HG02970 (cell line): Measurements from ENCODE around the gene SYVN1.
"Not testable (repeated sequence)": the region's sequence is repeated elsewhere in the genome, so short reads cannot be mapped to it uniquely, and the experiment has no call there.

ENCODE experiments used
- ATAC-seq: cut with Tn5 transposase; IDR thresholded peaks from one replicate; pipeline ENCODE4 v1.9.1; 2021; ENCODE audit warnings: mild to moderate bottlenecking, moderate library complexity, moderate number of reproducible peaks; ENCODE audit not compliant: unreplicated experiment, low FRiP score

Gene SYVN1

DNA sequence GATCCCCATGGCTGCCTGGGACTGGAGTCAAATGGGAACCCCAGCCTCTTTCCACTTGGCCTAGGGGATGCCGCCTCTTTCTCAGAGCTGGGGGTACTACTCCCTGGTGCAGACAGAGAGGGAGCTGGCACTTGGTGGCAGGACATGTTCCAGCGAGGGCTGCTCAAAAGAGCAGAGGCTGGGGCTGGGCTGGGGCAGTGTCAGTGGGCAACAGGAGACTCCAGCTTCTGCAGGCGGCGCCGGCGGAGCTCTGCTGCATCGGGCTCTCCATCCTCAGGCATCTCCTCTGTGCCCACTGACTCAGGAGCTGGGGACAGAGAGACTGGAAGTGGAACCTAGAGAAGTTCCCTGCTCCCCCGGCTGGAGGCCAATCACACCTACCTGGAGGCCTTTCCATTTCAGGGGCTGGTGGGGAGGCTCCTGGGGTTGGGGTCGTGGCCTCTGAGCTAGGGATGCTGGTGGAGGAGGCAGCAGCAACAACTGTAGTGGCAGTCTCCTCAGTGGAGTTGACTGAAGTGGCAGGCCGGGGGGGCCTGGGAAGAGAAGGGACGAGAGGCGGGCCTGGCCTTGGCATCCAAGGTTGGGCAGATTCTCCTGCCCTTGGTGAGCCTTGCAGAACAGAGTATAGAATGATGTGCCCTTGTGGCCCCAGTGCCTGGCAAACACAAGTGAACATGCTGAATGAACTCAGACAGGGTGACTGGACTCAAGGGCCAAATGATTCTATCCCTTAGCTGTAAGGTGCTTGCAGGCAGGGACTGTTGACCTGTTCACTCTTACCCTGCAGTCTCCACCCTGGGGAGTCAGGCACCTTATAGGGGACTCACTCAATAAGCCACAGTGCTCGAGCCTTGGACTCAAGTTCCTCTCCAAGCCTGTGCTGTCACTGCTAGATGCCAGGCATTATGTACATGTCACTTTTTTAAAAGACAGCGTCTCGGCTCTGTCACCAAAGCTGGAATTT is 5.9 kb downstream of the SYVN1 start:
- no peak for ATAC-seq

- no peak for ATAC-seq
These were observed 6.7 kb downstream of the SYVN1 start for GRCh38 chr11:65127473-65128181.

GRCh38 chr11:65126624-65127274 is 7.6 kb downstream of the SYVN1 start:
- ATAC-seq = no peak

GRCh38 chr11:65125197-65126056 is 8.9 kb downstream of the SYVN1 start:
- ATAC-seq = no peak

- no peak for ATAC-seq
These were observed 9.7 kb downstream of the SYVN1 start for GRCh38 chr11:65124480-65125196.

- peak; percentile 60 for ATAC-seq
These were observed 12.2 kb downstream of the SYVN1 start, which contains the start of the genes FAU and MRPL49 for GRCh38 chr11:65121865-65122696. TSS of gene FAU (minus strand) at chr11:65122134. CDS start at chr11:65121813, 321 bp downstream. TSS of gene MRPL49 (plus strand) at chr11:65122321. CDS start at chr11:65122347, 26 bp downstream.

DNA sequence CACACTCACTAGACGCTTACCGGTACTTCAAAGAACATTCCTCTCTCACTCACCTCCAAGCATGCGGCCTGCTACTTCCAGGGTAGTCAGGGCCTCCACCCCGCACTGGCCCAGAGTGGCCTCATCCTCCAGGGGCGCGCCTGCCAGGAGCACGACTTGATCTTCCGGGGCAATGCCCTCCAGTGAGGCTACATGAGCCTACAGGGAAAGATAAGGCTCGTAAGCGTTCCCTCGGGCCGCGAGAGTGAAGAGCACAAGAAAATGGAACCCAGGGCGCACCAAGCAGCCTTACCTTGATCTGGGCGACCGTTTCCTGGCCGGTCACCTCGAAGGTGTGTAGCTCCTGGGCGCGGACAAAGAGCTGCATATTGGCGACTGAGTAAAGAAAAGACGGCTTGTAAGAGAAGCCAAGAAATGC is 12.9 kb downstream of the SYVN1 start:
- no peak for ATAC-seq

- ATAC-seq = no peak
These were observed 13.5 kb downstream of the SYVN1 start for GRCh38 chr11:65120831-65121230.

DNA sequence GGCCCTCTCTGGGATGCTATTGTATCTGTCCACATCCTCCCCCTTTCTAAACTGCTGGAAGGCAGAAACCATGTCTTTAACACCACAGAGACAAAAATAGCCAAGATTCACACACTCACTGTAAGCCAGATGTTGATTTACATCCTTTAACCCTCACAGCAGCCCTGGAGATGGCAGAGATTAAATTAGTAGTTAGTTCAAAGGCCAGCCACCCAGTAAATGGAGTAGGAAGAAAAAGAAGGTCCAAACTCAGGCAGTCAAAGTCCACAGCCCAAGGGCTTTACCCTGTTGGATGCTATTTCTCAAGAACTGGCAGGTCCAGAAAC is 14.7 kb downstream of the SYVN1 start:
- no peak for ATAC-seq

GRCh38 chr11:65118891-65119669 is 15.2 kb downstream of the SYVN1 start:
- not testable (repeated sequence) for ATAC-seq

DNA sequence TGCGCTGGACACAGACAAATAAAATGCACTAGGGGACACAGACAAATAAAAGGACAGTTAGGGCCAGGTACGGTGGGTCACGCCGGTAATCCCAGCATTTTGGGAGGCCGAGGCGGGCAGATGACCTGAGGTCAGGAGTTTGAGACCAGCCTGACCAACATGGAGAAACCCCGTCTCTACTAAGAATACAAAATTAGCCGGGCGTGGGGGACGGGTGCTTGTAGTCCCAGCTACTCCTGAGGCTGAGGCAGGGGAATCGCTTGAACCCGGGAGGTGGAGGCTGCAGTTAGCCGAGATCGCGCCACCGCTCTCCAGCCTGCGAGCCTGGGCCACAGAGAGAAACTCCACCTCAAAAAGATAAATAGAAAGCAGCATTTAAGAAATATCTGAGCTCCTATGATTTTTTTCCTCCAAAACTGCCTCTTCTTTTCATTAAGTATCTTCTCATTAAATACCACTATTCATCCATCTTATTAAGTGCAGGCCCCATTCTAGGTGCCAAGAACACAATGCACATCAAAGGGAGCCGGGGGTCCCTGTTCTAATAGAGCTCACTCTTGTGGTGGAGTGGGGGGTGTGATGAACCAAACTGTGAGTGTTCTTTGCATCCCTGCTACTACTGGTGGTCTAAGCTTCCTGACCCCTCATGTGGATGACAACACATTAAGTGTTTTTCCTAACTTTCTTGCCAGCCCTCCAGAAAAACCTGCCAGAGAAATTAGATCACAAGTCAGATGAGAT is 16.1 kb downstream of the SYVN1 start:
- ATAC-seq = no peak

DNA sequence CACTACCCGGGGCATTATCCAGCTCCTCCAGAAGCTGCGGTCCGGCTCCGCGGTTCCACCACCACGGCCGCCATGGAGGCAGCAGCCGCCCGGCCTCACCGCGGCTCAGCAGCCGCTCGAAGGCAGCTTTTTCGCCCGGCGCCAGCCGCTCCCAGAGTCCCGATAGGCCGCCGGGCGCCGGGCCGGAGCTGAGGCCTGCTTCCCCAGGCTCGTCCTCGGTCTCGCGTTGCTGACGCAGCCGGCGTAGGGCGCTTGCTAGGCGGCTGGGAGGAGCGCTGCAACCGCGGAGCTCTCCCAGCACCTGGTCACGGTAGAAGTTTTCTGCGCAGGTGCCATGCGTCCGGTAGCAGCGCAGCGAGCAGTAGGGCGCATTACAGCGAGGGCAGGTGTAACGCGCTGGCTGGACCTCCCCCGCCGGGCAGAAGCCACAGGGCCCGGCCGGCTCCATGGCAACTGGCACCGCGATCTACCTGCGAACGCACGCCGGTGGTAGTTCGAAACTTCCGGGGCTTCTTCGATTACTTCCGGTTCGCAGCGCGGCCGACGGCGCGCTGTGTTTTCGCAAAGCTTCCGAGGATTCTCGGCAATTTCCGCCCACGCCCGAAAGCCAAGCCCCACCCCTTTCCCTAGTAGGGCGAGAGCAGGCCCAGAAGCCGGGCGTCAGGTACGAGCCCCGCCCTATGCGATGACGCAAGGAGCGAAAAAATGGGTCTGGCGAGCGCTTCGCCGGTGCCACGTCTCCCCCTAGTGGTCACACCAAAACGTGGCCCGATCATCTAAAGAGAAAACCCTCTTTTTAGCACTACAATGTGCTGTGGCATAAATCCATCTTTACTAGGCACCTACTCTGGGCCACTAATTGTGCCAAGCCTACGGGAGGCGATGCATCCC is 16.9 kb downstream of the SYVN1 start, which contains the start of gene ZNHIT2:
Gene ZNHIT2 (minus strand): TSS at position 496 of the 891 bp plus-strand sequence. CDS start 48 bp downstream, at position 448.
- ATAC-seq = peak; percentile 62

GRCh38 chr11:65116370-65117205 is 17.7 kb downstream of the SYVN1 start:
- no peak for ATAC-seq

- no peak for ATAC-seq
These were observed 18.8 kb downstream of the SYVN1 start for GRCh38 chr11:65115361-65116082.
